Measurements from ENCODE around the gene ZNF76. TPM values are rescaled to one million over a fixed set of nuclear protein-coding genes. Genes with fewer than 3 reads are reported as not detected.

Gene ZNF76
- total and polyA plus RNA-seq, 2 of the 8 experiments (the other 6 are each of a cell fraction or from before 2014, with no cell fraction given), result 17.9 to 23.9 TPM

DNA sequence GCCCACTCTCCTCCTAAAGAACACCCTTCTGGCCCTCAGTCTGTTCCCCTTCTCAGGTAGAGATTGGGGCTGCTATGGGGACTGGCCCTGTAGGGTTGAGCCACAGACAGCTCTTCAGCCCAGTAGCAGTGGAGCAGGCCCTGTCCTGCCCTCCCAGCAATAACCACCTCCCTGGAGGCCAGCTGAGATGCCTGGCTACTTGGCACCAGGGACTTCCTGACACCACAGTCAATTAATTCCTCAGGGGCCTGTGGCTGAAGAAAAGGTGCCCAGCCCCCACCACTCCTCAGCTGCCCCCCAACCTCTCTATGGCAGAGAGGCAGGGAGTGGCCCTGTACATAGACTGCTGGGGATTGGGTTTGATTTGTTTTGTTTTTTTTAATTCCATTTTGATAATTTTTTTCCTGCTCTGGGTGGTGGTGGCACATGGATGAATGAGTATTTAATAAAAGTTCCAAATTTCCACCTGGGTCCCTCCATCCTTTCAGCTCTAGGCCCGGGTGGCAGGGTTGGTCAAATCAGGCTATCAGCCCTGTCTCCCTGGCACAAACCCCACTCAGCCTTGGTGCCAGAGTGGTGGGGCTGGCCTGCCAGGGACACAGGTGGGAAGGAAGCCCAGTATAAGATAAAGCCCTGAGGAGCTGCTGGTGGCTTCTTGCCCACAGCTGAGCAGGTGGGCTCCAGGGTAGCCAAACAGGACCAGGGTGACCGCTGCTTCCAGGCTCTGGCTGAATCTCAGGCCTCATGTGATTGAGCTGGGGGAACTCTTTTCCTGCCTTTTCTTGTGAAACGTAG is 36.2 kb downstream of the ZNF76 start:
- Histone ChIP-seq H2BK12ac (ENCODE audit: low read depth, low read length) (no peak overlapping the region), H3K56ac (replicated peaks; ENCODE audit: insufficient read length, low read depth, low read length) (no peak overlapping the region), H3K4me1 (replicated peaks in 1 of 4; ENCODE audit: control insufficient read depth in 3 of 4, insufficient read depth in 4 of 4, low read length in 3 of 4) (peaks cover 0 to 10% (median 7%) of the 10 kb centered on the region in 4 experiments; a peak in 6 of 7 replicates), H3K14ac (ENCODE audit: insufficient read length) (no peak overlapping the region), H3K4ac (replicated peaks; ENCODE audit: insufficient read length, low read depth, low read length) (no peak overlapping the region), H2BK15ac (ENCODE audit: low read length) (no peak overlapping the region), H3K23ac (ENCODE audit: insufficient read length) (no peak overlapping the region), H4K91ac (replicated peaks; ENCODE audit: insufficient read length, low read length) (no peak overlapping the region), H3K27me3 (replicated peaks in 1 of 4; ENCODE audit: control insufficient read depth in 3 of 4, extremely low read depth in 1 of 4, insufficient read depth in 3 of 4, low read length in 3 of 4) (no peaks in the 10 kb centered on the region), H4K8ac (ENCODE audit: extremely low read depth, insufficient read depth, low read length) (no peak overlapping the region), H2BK5ac (ENCODE audit: low read depth, low read length) (no peak overlapping the region), H3K27ac (ENCODE audit: low read depth, low read length) (no peak overlapping the region), H2BK20ac (ENCODE audit: low read length) (no peak overlapping the region), H3K36me3 (ENCODE audit: control insufficient read depth in 2 of 4, insufficient read depth in 4 of 4, low read length in 3 of 4) (peaks cover 0 to 4% (median 3%) of the 10 kb centered on the region in 4 experiments; a peak in 5 of 8 replicates), H2AK5ac (ENCODE audit: low read depth, low read length) (no peak overlapping the region), H3K4me2 (ENCODE audit: insufficient read depth in 1 of 2, low read depth in 2 of 2, low read length in 2 of 2) (no peak overlapping the region), H3K79me1 (ENCODE audit: low read depth, low read length) (no peaks in the 10 kb centered on the region; the same call in 1 of the 2 replicates), H3K79me2 (ENCODE audit: control insufficient read depth in 1 of 2, insufficient read depth in 2 of 2, low read length in 2 of 2) (no peaks in the 10 kb centered on the region), H3K4me3 (ENCODE audit: extremely low read depth in 1 of 4, insufficient read depth in 2 of 4, low read depth in 3 of 4, low read length in 4 of 4) (no peak overlapping the region), H2AFZ (ENCODE audit: low read length) (no peak overlapping the region), H3K9ac (replicated peaks in 1 of 4; ENCODE audit: extremely low read depth in 1 of 4, low read depth in 3 of 4, low read length in 3 of 4) (no peak overlapping the region), H3K9me3 (ENCODE audit: insufficient read depth in 2 of 2, low read depth in 1 of 2, low read length in 1 of 2) (no peaks in the 10 kb centered on the region), H3K23me2 (ENCODE audit: low read depth, low read length) (no peaks in the 10 kb centered on the region; the same call in 1 of the 2 replicates), H4K5ac (ENCODE audit: insufficient read length, low read depth, low read length) (no peak overlapping the region), H2BK120ac (replicated peaks; ENCODE audit: low read depth, low read length) (no peak overlapping the region), H4K20me1 (replicated peaks in 1 of 2; ENCODE audit: control insufficient read depth in 1 of 2, insufficient read depth in 2 of 2, low read length in 2 of 2) (no peaks in the 10 kb centered on the region), H3K18ac (ENCODE audit: extremely low read depth, low read length) (no peak overlapping the region)
- no peak for DNase-seq (ENCODE audit: low read depth in 1 of 2, low spot score in 2 of 2)
- FAIRE-seq, result no peak
- ChIA-PET CTCF (ENCODE audit: partially characterized antibody) (interaction anchor here (0.6 to 20.6 kb wide), 21 partner anchors 7 to 1472 kb away, joined by 3 to 358 read pairs (median 10); partner anchors contain the start of genes FANCE, PPARD and RPL10A), POLR2A (ENCODE audit: partially characterized antibody) (interaction anchor here (0.9 to 6.5 kb wide), 8 partner anchors 8 to 202 kb away, joined by 3 to 40 read pairs (median 5); partner anchors contain the start of genes RPL10A and ZNF76)
- TF ChIP-seq JUN (IDR thresholded peaks at IDR 0.05; ENCODE audit: low read depth, low read length), result no peak
- TF ChIP-seq TCF12 (IDR thresholded peaks at IDR 0.05; ENCODE audit: low read depth, low read length), result no peak
- no peak for TF ChIP-seq BACH1 (IDR thresholded peaks at IDR 0.05; ENCODE audit: low read length)
- TF ChIP-seq NRF1 (IDR thresholded peaks at IDR 0.05; ENCODE audit: low read depth, low read length), result no peak
- TF ChIP-seq, protein P1, sequence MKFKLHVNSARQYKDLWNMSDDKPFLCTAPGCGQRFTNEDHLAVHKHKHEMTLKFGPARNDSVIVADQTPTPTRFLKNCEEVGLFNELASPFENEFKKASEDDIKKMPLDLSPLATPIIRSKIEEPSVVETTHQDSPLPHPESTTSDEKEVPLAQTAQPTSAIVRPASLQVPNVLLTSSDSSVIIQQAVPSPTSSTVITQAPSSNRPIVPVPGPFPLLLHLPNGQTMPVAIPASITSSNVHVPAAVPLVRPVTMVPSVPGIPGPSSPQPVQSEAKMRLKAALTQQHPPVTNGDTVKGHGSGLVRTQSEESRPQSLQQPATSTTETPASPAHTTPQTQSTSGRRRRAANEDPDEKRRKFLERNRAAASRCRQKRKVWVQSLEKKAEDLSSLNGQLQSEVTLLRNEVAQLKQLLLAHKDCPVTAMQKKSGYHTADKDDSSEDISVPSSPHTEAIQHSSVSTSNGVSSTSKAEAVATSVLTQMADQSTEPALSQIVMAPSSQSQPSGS (IDR thresholded peaks at IDR 0.05; ENCODE audit: low read length), result no peak
- no peak for TF ChIP-seq JUND (IDR thresholded peaks at IDR 0.05; ENCODE audit: low read length)
- TF ChIP-seq SIN3A (conservative IDR thresholded peaks at IDR 0.05 in 1 of 2, IDR thresholded peaks at IDR 0.05 in 1 of 2; ENCODE audit: low read depth in 1 of 2, low read length in 2 of 2), result no peak
- TF ChIP-seq SP2 (IDR thresholded peaks at IDR 0.05; ENCODE audit: low read length), result no peak
- TF ChIP-seq SRF (IDR thresholded peaks at IDR 0.05; ENCODE audit: low read depth, low read length), result no peak
- no peak for TF ChIP-seq POLR2AphosphoS5 (IDR thresholded peaks at IDR 0.05; ENCODE audit: low read depth, low read length)
- no peak for TF ChIP-seq SAP30 (IDR thresholded peaks at IDR 0.05; ENCODE audit: insufficient read depth, insufficient replicate concordance, low read length)
- 55% methylated on average over 3 of the region's 3 CpGs; no CpG with 5 or more reads in 1 of the 2 experiments for WGBS, 2 experiments (ENCODE audit: extremely low coverage in 1 of 2, insufficient coverage in 1 of 2, insufficient read length in 1 of 2, insufficient replicate concordance in 2 of 2, low coverage in 1 of 2, low lambda C conversion rate in 2 of 2, missing lambda C conversion rate in 1 of 2)
